ENCODE measurements around the gene JUND.

Gene JUND

DNA sequence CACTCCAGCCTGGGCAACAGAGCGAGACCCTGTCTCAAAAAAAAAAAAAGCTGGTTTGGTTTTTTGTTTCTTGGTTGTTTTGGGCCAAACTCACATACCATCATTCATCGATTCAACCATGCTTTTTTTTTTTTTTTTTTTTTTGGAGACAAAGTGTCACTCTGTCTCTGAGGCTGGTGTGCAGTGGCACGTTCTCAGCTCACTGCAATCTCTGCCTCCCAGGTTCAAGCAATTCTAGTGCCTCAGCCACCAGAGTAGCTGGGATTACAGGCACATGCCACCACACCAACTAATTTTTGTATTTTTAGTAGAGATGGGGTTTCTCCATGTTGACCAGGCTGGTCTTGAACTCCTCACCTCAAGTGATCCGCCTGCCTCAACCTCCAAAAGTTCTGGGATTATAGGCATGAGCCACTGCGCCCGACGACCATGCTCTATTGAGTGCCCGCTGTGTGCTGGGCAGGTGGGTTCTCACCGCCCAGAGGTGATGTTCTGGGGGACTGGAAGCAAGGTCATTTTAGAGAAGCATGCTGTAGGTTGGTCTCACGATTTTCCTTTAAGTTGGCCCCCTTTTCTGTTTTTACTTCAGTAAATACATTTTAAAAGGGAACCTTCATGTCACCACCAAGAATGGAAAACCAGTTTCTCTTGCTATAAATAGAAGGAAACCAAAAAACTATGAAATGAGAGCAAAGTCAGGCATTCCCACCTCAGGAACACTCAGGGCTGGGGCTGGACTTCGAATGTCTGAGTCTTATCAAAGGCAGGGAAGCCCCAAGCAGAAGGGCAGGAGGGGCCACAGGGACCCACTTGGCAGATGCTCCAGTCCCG, 8.3 kb upstream of the JUND start:
- no peak for DNase-seq (ENCODE audit: low spot score)

DNA sequence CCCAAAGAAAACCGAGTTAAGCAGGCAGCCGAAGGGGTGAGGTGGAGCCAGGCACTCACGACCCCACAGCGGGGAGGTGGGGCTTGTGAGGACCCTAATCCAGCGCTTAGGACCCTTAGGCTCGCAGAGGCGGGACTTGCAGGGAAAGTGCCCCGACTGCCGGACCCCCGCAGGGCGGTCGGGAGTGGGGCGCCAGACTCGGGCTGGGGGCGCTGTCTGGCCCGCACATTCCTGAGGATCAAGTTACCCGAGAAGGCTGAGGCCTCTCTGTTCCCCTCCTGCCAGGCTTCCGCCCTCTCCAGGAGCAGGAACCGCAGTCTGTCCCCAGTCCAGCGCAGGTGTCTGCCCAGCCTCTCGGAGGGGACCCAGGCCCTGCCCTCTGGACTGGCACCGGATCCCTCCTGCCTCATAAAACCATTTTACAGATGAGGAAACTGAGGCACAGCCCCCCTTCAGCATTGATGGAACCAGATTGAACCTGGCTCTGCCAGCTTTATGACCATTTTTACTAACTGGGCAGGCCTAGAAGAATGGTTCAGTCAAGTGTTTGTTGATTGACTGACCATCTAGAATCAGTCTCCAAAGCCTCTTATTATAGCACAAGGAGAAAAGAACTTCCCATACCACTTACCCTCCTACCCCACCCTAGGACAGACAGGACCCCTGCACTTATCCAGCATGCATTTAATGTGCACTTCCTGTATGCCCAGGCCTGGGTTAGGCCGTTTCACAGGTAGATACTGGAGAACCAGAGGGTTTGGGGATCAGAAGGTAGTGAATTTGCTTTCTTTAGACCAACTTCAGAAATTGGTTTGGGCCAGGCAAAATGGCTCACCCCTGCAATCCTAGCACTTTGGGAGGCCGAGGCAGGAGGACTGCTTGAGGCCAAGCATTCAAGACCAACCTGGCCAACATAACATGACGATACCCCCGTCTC, 6.7 kb upstream of the JUND start:
- no peak for DNase-seq (ENCODE audit: low spot score)

DNA sequence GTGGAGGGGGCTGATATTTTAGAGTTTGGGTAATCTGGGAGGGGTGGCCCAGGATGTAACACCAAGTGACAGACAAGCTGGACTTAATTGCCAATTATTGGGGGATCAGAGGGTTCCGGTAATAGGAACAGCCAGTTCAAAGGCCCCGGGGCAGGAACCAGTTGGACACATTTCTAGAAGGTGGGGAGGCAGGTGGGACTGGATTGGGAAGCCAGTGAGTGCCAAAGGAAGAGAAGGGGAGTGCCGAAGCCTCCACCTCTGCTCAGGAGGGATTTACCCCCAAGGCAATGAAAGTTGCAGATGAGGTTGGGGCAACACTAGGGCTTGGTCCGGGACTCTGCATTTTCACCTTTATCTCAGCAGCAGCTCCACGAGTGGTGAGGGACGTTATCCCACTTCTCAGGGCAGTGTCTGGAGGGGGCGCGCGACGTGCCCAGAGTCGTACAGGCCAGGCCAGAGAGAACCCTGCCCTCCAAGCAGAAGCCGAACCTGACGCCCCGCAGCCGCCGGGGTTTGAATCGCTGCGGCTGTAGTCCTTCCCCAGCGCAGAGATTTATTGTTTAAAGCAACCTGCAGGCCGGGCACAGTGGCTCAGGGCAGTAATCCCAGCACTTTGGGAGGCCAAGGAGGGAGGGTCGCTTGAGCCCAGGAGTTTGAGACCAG, 5.7 kb upstream of the JUND start:
- DNase-seq (ENCODE audit: low spot score), result no peak

- DNase-seq (ENCODE audit: low spot score), result peak; percentile 33
These were observed 3.4 kb upstream of the JUND start for GRCh38 chr19:18284712-18285360.

- DNase-seq (ENCODE audit: low spot score), result no peak
These were observed 1.9 kb upstream of the JUND start for GRCh38 chr19:18283338-18283737.

- DNase-seq (ENCODE audit: low spot score), result peak; percentile 33
These were observed 1.3 kb upstream of the JUND start for GRCh38 chr19:18282788-18283141.

DNA sequence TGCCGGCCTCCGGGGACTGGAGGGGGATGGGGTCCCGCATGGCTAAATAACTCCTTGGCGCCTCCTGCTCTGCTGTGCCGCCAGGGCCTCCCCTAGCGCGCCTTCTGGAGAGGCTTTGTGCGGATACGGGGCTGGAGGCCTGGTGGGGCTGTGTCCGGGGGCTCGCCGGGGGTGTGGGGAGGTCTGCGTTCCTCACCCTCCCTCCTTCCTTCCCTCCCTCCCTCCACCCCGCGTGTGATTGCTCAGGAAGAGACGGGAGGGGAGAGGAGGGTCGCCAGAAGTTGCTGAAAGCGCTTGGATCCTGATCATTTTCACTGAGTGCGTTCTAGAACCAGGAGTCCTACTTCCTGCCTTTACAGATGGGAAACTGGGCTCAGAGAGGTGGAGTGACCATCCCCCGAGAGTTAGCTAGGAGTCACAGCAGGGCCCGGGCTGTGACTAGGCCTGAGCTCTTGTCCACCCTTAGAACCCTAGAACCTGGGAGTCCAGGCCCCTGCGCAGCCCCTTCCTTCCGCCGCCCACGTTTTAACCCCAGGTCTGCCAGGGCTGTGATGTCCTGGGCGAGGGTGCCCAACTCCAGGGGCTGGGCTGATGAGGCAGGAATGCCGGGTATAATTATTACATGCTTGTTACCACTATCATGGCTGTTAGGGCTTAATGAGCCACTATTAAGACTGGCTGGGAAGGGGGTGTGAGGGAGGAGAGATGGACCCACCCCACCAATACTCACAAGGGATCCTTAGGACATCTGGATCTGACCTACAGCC, 782 bp upstream of the JUND start:
- peak; percentile 75 for DNase-seq (ENCODE audit: low spot score)

GRCh38 chr19:18280247-18281081, 958 bp downstream of the JUND start:
- peak; percentile 93 for DNase-seq (ENCODE audit: low spot score)

DNA sequence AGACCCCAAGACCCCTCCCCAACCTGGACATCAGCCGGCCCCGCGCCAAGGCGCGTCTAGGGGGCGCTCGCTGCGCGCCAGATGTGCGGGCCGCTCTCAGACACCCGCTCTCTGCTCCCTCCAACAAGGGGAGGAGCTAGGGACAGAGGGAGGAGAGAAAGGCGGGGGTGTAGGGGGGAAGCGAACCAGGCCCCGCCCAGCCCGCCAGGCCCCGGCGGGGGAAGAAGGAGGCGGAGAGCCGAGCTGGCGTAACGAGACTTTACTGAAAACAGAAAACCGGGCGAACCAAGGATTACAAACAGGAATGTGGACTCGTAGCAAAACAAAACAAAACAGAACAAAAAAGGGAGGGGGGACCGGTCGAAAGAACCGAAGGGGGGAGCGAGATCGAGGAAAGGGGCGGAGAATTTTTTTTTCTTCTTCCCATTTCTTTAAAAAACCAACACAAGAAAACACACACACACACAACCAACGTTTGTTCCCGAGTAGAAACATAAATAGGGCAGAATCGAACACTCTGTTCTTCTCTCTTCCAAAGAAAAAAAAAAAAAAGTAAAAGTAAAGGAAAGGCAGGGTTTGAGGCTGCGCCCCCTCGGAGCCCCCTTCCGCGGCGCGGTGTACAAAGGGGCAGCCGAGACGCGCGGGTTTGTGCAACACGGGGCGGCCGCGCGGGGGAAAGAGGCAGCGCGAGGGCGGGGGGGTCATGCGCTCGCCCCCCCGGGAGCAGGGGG, 1.7 kb downstream of the JUND start:
- DNase-seq (ENCODE audit: low spot score), result peak; percentile 98

DNA sequence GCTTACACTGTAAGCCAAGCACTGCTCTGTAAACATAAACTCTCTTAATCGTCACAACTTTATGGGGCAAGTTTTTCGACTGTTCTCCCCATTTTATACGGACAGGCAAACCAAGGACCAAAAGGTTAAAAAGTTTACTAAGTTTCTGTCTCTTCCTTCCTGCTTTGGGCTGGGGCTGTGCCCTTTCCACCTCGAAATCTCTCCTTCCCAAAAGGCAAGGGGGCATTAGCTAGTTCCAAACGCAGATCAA, 2.2 kb downstream of the JUND start:
- no peak for DNase-seq (ENCODE audit: low spot score)

DNA sequence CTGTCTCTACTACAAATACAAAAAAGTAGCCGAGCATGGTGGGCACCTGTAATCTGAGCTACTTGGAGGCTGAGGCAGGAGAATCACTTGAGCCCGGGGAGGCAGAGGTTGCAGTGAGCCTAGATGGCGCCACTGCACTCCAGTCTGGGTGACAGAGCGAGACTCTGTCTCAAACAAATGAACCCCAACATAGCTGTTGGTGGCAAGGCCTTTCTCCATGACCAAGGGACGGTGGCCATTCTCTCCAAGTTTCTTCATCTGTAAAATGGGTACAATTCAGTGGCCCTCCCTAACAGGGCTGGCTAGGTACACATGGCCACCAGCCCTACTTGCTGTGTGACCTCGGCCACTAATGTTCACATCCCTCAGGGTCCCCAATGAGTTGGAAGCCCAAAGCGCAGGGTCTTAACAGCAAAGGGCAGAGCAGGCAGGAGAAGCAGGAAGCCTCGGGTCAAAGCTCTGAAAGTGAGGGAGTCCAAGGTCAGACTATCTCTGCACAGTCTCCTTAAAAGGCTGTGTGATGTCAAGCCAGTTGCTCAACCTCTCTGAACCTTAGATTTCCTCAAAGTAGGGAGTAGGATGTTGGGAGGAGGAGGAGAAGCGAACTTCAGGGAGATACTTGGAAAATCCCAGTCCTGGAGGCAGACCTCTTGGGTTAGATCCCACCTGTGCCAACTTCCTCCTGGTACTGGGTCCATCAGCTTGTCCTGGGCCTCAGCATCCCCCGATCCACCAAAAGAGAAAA, 2.7 kb downstream of the JUND start:
- peak; percentile 63 for DNase-seq (ENCODE audit: low spot score)

DNA sequence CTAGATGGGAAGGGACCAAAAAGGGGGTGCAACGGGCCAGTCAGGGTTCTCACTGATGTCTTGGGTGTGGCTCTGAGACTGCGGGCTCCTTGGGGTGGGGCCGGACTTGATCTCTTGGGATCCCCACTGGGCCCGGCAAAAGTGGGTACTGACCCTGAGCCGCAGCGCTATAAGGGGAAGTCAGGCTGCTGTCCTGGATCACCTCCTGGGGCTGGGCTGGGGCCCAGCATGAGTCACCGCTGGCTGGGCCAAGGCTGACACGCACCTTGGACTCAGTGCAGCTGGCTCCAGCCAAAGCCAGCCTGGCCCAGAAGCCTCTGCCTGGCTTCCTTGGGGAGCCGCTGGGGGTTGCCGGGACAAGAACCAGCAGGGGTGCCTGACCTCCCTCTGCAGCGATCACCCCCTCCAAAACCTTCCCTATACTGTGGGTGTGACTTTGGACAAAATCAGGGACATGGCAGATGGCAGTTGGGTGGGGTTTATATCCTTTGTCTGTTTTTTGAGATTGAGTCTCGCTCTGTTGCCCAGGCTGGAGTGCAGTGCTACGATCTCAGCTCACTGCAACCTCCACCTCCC, 6.6 kb downstream of the JUND start:
- DNase-seq (ENCODE audit: low spot score), result peak; percentile 51

DNA sequence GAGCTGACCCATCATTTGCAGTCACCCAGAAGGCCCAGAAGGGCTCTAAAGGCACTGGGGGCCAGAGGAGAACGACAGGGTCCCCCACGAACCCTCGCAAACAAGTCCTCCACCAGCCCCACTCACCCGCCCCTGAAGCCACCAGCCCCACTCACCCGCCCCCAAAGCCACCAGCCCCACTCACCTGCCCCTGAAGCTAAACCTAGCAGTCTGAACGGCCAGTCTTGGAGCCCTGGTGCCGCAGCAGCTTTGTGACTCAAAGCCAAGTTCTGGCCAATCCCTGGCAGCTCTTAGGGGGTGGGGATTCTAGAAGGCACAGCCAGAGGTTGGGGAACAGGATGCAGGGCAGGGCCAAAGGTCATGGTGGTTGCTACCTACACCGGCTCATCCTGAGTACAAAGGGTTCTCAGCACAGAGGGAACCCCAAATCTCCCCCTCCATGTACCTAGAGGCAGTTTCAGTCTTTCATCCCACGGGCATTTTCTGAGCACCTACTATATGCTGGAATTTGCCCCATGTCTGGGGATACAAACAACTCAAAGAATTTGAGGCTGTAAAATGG, 7.1 kb downstream of the JUND start, which contains the start of gene IQCN:
TSS of gene IQCN (minus strand) at position 234 of the 562 bp plus-strand sequence. CDS start 4,974 bp downstream, outside the sequence.
- no peak for DNase-seq (ENCODE audit: low spot score)

- DNase-seq (ENCODE audit: low spot score), result no peak
These were observed 7.7 kb downstream of the JUND start for GRCh38 chr19:18273561-18274218.

DNA sequence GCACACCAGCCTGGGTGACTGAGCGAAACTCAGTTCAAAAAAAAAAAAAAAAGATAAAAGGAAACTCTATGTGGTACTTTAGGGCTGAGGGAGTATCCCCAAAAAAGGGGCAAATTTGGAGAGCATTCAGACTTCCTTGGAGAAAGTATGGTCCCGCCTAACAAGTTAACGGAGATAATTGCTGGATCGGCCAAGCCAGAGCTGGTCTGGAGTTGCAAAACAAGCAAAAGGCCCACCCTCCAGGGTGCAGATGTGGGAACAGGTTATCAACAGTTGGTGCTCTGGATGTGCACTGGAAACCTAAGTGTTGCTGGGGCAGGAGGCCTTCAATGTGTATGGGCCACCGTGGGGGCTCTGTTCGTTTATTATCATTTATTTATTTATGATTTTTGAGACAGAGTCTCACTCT, 10.0 kb downstream of the JUND start:
- no peak for DNase-seq (ENCODE audit: low spot score)

DNA sequence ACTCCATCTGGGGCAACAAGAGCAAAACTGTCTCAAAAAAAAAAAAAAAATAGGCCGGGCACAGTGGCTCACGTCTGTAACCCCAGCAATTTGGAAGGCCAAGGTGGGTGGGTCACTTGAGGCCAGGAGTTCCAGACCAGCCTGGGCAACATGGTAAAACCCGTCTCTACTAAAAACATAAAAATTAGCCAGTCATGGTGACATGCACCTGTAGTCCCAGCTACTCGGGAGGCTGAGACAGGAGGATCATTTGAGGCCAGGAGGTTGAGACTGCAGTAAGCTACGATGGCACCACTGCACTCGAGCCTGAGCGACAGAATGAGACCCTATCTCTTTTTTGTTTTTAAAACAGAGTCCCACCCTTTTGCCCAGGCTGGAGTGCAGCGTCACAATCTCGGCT, 11.1 kb downstream of the JUND start:
- DNase-seq (ENCODE audit: low spot score), result peak; percentile 19

GRCh38 chr19:18269070-18269723, 12.2 kb downstream of the JUND start:
- peak; percentile 10 for DNase-seq (ENCODE audit: low spot score)
